T follicular helper cell (primary cell): ENCODE measurements around the gene POLE.

Experiments used
- DNase-seq: peaks from one replicate; pipeline ENCODE4 v3.0.0-alpha.2; 2020; ENCODE audit warnings: low read depth

POLE gene

GRCh38 chr12:132657004-132657727 is 30.0 kb downstream of the POLE start:
- no peak for DNase-seq

GRCh38 chr12:132653567-132654290 is 33.4 kb downstream of the POLE start:
- DNase-seq = no peak

DNA sequence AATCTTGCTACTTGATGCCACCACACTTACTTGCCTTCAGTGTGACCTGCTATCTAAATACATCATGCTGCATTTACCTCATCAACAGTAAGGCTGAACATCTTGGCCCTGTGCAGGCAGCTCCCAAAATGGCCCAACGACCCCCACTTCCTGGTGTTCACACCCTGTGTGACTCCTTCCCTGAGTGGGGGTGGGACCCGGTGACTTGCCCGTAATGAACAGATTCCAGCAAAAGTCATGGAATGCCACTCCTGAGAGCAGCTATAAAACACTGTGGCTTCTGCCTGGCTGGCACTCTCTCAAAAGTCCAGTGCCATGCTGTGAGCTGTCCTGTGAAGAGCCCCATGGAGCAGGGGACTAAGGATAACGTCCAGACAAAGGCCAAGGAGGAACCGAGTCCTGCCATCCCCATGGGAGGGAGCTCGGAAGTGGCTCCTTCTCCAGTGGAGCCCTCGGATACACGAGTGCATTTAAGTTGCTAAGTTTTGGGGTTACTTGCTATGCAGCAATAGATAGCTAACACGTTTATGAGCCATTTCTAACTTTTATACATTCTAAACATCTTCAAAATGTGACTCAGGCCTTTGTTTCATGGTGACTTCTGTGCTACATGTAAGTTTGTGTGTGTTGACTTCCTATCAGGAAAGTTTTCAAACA is 35.6 kb downstream of the POLE start:
- DNase-seq = no peak

DNA sequence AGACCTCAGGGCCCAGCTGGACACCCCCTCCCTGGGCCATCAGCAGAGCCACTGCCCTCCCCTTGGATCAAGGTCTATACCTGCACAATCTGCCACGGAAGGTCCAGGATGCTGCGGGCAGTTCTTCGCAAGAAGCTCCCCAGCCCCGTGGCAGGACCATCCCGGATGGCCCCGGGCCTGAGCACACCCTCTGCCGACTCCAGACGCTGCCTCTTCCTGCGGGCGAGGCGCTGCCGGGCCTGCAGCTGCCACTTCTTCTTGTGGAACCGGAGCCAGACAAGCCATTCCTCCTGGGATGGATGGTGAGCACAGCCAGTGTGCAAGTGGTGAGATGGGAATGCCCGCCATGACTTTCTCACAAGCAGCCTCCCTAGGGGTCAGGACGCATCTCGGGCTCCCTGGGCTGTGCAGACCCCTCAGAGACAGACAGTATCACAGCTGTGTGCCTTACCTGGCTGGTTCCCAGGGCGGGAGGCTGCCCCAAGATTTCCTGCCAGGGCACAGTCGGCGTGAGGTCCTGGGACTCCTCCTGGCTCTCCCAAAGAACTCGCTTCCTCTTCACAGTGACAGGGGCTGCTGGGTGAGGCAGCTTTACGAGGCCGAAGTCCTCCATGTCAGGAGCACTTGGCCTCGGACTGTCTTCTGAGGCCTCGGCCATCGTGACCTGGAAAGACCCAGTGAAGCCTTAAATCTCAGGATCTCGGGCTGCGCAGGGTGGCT is 37.8 kb downstream of the POLE start:
- DNase-seq = no peak

DNA sequence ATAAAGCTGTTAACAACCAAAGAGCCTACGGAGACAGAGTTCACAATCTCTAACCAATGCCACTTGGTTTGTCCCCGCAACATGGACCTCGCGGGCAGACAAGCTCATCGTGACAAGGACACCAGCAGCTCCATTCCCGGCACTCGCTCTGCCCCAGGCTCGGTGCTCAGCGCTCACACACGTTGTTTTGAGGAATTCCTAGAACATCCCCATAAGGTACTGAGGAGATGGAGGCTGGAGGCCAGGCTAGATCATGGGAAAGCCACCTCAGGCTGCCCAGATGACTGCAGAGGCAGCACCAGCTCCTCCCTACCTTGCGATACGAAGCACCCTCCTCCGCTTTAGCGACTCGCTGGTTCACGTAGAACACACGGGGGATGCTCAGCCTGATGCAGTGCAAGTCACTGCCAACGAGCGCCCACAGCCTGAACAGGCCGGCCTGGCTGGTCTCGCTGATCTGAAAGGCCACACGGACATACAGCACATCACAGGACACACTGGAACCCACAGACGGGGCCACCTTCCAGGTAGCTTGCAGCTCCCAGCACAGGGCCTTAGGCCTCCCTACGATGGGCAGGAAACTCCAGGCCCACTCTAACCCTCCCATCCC is 38.4 kb downstream of the POLE start:
- DNase-seq = no peak

- no peak for DNase-seq
These were observed 39.3 kb downstream of the POLE start for GRCh38 chr12:132647858-132648257.

- no peak for DNase-seq
These were observed 40.3 kb downstream of the POLE start for GRCh38 chr12:132646850-132647249.

DNA sequence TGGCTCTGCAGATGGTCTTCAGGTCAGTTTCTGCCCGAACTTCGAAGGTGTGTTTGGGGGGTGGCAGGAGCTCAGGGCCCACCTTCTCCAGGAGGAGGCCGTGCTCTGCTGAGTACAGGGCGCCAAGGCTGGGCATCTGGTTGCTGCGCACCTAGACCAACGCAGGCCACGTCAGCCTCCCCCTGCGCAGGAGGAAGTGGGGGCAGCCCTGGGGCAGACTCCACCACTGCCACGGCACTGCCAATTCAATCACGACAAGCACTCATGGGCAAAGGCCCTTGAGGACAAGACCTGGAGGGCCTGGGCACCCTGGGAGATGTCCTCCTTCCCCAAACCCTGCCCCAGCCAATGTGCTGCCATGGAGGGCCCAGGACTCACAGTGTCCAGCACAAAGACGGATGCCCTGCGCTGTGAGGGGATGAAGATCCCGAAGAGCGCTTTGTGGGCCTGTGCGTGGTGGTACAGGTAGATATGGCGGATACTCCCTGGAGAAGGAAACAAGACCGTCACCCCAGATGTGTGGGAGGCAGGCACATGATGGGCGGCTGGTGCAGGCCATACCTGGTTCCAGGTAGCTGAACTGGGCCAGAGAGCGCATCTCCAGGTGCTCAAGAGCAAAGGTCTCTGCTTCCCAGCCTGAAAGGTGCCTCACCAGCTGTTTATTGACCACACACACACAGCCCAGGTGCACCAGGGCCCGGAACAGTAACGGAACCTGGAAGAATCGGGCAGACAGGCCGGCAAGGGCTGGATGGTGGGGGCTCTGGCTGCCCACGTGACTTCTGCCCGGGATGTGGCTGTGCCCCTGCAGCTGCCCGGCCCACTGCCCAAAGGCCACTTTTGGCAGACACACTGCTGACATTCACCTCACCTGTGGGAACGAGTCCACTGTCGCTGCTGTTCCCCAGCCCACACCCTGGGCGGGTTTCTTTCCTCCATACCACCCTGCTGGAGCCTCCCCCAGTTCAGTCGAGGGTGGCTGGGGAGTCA is 44.0 kb downstream of the POLE start:
- no peak for DNase-seq

GRCh38 chr12:132641811-132642650 is 45.1 kb downstream of the POLE start:
- no peak for DNase-seq

- DNase-seq = no peak
These were observed 46.2 kb downstream of the POLE start for GRCh38 chr12:132640936-132641335.

- DNase-seq = no peak
These were observed 47.1 kb downstream of the POLE start for GRCh38 chr12:132639956-132640520.

- no peak for DNase-seq
These were observed 48.4 kb downstream of the POLE start for GRCh38 chr12:132638541-132639408.

DNA sequence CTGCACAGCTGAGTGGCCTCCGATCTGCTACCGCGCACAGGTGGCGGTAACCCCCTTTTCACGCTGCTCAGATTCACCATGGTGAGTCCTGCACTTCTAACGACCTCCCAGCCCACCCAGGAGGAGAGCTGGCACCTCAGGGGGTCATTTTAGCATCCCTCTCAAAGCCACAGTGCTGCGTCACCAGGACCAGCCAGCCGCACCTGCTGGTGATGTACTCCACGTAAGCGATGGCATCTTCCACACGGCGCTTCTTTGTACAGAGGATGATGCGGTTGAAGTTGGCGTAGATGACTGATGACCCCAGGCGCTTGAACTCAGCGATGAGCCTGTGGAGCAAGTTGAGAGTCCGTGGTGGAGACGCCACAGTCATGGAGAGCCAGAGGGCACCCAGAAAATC is 49.3 kb downstream of the POLE start:
- DNase-seq = no peak

- DNase-seq = no peak
These were observed 51.8 kb downstream of the POLE start for GRCh38 chr12:132635076-132635955.

DNA sequence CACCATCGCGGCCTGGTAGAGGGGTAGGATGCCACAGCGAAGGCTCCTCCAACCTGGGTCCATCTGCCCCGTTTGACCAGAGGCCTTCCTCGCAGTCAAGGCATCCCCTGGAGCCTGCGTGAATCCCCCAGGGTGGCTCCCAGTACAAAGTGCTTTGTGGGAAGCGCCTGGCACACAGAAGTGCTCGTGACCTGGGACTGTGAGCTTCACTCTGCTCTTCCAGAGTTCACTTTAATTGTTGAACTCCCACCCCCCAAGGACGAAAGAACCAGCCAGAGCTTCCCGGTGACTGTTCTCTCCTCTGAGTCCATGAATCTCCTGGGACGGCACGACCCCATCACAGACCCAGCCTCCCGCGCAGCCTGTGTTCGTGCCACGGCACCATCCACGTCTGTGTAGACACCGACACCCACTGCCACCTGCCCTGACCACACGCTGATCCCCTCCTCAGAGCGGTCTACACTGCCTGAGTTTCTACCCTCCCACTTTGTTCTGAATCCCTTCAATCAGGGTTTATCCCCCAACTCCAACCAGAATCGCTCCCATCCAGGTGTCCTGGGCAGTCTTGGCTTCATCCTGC is 52.6 kb downstream of the POLE start:
- DNase-seq = no peak

DNA sequence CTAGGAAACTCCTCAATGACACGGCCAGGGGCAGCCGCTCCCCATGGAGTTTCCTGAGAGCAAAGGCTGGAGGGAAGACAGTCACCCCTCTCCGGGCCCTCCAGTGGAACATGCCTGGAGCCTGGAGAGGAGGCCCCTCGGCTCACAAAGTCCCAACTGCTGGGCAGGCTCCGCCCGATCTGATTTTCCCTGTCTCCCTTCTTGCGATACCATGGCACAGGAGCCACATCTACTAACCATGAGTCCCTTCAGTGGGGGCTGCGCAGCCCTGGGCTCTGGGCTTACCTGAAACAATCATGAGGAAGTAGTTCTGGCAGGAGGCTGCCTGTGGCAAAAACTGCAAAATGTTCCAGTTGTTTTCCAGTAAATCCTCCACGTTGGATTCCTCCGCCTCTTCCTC is 53.2 kb downstream of the POLE start:
- DNase-seq = no peak

DNA sequence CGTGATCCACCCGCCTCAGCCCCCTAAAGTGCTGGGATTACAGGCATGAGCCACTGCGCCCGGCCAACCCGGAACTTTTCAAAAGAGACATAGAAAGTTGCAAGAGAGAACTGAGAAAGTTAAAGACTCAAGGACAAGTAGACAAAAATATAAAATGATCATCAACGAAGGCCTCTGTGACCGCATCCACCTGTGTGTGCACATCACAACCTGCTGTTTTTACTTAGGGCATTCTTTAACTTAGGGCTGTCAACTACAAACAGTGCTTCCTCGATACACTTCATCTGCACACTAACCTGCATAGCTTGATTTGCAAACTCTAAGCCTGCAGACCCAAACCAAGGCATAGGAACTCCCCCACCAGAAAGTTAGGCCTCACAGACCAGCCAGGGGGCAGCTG is 53.7 kb downstream of the POLE start:
- DNase-seq = no peak
